CD4-positive, alpha-beta T cell treated with Interleukin-6 at 100 ng/mL for 8 hours (primary cell): Measurements from ENCODE around the gene SDK1.
"Not testable (repeated sequence)": the region's sequence is repeated elsewhere in the genome, so short reads cannot be mapped to it uniquely, and the experiment has no call there.

Experiments used
- DNase-seq: peaks from one replicate; pipeline ENCODE4 v3.0.0-alpha.2; 2020; ENCODE audit warnings: mixed read lengths, low spot score

The SDK1 gene

DNA sequence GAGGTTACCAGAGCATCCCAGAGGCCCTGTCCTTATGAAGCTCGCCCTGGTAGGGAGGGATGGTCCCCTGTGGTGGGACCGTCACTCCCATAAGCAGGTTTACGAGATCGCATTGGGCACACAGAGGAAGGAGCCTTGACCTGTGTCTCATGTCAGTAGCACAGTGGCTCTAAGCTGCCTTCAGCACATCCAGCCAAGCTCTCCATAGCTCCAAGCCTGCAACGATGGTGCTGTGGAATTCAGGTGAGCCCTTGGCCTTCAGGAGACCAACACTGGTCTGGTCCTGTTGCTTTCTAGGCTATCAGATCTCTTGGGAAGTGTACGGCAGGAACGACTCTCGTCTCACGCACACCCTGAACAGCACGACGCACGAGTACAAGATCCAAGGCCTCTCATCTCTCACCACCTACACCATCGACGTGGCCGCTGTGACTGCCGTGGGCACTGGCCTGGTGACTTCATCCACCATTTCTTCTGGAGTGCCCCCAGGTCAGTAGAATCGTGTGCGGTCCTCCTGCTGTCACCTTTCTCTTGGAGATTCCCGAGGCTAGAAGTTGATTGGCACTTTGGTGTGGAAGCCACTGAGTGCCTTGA lies 775.7 kb downstream of the SDK1 start:
- no peak for DNase-seq

DNA sequence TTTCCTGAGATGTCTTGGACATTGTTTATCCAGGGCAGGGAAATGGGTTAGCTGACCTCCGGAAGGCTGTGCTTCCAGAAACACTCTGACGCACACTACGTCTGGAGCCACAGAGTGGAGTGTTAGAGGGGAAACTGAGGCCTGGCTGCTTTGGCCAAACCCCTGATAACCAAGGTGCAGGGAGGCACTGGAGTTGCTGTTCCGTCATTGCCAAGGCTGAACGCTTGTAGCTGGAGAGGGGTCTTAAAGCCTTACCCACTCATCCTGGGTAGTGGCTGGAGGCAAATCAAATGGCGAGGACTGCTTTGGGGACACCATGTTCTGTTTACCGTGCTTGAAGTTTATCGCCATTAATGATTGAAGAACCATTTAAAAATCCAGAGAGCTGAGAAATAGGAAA lies 776.9 kb downstream of the SDK1 start:
- no peak for DNase-seq

GRCh38 chr7:4078580-4078979 lies 777.5 kb downstream of the SDK1 start:
- DNase-seq, result no peak

DNA sequence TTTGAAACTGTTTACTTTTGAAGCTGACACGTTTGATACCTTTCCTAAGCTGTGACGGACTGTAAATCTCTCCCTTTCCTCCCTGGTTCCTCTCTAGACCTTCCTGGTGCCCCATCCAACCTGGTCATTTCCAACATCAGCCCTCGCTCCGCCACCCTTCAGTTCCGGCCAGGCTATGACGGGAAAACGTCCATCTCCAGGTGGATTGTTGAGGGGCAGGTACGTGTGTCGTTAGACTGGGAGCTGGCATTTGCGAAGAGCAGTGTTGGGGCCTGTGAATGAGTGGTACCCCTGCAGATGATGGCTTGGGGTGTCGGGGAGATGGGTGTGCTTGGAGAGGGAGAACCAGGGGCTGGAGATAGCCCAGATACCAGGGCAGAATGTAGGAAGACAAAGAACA lies 778.3 kb downstream of the SDK1 start:
- DNase-seq, result no peak

DNA sequence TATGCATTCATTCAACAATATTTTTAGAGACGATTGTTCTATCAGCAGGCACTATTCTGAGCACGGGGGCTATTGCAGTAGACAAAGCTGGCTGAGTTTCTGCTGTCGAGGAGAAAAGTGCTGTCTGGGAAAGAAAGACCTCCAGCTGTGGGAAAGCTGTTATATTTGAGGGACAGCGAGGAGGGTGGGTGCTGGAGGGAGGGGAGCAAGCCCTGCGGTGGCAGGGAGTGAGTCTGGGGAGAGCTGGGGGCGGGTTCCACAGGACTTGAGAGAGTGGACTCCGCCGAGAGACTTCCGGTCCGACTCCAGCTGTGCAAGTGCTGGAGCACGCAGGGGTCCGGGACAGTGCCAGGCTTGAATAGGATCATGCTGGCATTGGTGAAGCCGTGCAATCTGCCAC lies 778.9 kb downstream of the SDK1 start:
- DNase-seq, result no peak

DNA sequence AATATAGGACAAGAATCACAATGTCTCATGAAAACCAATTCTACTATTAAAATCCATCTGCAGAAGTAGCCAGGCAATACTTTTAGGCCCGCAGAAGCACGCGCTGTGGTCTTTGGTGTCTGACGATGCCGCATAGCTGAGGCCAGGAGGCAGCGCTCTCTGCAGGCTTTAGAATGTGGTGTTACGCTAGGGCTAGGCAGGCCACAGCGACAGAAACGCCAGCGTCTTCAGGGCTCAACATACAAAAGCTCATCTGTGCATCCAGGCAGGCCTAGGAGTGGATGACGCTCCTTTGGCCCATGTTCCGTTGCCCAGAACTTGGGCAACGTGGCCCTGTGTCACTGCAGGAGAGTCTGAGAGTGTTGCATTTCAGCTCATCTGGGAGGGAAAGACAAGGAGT lies 779.9 kb downstream of the SDK1 start:
- no peak for DNase-seq

DNA sequence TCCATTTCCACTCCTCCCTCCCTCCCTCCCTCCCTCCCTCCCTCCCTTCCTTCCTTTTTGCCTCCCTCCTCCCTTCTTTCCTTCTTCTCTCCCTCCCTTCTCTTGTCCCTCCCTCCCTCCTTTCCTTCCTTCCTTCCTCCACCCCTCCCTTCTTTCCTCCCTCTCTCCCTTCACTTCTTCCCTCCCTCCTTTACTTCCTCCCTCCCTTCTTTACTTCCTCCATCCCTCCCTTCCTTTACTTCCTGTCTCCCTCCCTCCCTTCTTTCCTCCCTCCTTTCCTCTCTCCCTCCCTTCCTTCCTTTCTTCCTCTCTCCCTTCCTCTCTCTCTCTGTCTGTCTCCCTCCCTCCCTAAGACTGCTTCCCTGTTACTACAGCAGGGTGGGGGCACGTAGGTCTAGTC lies 782.5 kb downstream of the SDK1 start:
- DNase-seq, result no peak

DNA sequence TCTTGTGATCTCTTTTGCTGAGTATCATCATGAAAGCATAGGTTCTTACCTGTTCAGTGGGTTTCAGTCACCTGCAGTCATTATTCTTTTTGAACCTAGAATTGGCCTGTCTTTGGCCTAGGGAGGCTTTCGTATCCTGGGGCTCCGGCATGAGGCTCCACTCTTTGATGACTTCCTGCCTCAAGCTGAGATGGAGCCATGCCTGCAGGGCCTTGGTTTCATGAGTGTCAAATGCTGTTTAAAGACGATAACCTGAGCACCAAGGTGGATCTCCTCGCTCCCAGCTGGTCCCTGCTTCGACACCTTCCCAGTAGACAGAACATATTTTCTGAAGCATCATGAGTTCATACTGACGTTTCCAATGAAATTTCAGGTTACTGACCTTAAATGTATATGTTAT lies 783.2 kb downstream of the SDK1 start:
- DNase-seq, result no peak

DNA sequence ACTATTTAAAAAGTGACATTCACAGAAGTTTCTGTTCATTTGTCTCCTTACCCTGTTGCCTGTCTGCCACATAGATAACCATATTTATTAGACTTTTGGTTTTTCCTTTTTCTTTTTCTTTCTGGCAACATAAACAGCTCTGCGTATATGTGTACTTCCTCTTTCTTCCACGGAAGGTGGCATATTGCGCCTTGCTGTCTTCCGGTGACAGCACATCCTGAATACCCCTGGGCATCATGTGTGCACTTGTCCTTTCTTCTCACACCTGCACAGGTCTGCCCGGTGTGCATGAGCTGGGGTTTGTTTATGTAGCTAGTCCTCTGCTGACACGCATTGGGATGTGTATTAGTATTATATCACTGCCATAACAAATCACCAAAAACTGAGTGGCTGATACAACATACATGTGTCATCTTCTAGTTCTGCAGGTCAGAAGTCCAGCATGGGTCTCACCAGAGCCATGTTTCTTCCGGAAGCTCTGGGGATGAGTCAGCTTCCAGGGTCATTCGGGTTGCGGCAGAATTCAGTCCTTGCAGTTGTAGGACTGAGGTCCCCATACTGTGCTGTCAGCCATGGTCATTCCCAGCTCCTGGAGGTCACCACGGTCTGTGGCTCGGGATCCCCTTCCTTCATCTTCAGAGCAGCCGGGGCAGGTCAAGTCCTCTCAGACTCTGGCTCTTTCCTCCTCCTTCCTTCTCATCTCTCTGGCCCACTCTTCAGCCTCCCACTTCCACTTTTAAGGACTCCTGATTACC lies 785.1 kb downstream of the SDK1 start:
- no peak for DNase-seq

- no peak for DNase-seq
Observed at GRCh38 chr7:4086723-4087122, 785.7 kb downstream of the SDK1 start.

- no peak for DNase-seq
Observed at GRCh38 chr7:4091767-4092166, 790.7 kb downstream of the SDK1 start.

DNA sequence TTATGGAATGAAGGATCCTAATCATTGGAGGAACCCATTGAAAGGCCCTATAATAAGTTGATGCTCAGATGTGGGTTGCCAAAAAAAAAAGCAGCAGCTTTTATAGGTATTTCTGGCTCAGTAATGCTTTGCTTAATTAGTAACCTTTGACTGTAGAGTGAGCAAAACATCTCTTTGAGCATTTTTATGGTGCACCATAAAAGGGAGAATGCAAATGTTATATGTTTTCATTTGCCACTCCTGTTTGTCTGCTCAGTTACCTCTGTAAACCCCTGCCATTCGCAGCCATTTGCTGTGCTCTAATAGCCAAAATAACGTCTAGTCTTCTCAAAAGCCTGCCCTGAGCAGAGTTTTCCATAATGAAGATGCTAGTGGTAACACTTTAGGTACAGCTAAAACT lies 792.0 kb downstream of the SDK1 start:
- DNase-seq, result no peak

GRCh38 chr7:4093483-4093882 lies 792.4 kb downstream of the SDK1 start:
- DNase-seq, result no peak

- DNase-seq, result not testable (repeated sequence)
Observed at GRCh38 chr7:4094158-4094557, 793.1 kb downstream of the SDK1 start.

DNA sequence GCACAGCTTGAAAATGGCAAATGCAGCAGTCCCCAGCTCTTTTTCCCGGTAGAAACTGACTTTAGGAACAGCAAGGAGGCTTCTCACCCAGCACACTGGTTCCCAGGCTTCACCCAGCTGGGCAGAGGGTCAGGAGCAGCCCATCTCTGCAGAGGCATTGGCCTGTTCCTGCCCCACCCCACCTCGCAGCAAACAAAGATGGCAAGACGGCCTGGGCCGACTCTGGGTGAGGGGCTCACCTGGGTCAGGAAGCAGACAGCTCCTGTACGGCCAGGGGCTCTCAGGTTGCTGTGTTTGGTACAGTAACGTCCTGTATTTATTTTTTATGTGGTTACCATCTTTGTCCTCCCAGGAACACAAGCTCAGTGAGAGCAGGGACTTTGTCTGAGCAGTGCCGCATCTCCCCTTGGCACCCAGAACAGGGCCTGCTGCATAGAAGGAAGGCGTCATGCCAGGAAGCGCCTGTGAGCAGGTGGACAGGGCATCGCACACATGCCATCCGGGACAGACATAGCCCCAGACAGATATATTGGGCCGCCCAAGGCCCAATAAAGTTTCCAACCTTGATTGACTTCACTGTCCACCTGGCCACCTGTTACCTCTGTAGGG lies 796.1 kb downstream of the SDK1 start:
- DNase-seq, result no peak

- no peak for DNase-seq
Observed at GRCh38 chr7:4098169-4098568, 797.1 kb downstream of the SDK1 start.

DNA sequence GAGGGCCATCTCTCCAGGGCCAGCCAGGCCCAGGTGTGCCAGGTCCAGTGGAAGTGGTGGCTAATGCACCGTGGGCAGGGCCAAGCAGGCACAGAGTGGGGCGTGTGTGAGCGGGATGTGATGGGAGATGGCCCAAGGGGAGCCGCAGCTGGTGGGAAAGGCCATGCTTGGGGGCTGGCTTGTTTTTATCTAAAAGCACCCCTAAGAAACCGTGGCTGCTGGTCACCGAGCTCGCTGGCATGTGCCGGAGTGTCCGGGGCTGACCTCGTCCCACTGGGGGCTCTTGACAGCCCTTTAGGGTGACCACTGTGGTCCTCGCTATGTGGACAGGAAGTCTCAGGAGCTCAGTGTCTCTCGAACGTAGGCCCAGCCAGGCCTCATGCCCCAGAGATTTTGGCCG lies 798.6 kb downstream of the SDK1 start:
- no peak for DNase-seq

DNA sequence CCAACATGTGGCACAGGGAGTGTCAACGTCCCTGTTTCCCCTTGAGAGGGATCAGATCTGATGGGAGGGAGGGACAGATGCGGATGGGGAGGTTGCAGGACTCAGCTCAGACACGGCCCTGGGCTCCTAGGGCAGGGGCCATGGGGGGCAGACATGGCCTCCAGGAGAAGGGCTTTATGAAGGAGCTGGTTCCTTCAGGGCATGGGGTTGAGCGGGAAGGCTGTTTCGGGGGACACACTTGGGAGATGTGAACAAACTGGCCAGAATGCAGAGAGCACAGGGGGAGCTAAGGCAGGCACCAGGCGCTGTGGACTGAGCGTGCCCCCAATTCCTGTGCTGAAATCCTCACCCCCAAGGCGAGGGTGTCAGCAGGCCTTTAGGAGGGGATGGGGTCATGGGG lies 799.1 kb downstream of the SDK1 start:
- DNase-seq, result no peak

DNA sequence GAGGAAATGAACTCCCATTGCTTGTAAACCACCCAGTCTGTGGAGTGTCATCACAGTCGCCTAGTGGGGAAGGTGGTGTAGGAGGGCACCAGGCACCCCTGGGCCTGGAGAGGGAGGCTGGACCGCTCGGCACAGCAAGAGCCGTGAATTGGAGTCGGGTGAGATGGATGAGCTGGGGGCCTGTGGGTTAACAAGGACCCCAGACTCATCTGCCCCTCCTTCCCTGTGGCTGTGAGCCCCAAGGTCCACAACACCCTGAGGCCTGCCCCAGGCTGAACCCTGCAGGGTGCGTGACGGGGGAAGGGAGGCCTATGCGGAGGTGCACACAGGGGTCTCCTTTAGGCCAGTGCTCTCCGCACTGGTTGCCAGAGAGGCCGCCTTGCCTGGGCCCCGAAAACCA lies 799.6 kb downstream of the SDK1 start:
- DNase-seq, result no peak

DNA sequence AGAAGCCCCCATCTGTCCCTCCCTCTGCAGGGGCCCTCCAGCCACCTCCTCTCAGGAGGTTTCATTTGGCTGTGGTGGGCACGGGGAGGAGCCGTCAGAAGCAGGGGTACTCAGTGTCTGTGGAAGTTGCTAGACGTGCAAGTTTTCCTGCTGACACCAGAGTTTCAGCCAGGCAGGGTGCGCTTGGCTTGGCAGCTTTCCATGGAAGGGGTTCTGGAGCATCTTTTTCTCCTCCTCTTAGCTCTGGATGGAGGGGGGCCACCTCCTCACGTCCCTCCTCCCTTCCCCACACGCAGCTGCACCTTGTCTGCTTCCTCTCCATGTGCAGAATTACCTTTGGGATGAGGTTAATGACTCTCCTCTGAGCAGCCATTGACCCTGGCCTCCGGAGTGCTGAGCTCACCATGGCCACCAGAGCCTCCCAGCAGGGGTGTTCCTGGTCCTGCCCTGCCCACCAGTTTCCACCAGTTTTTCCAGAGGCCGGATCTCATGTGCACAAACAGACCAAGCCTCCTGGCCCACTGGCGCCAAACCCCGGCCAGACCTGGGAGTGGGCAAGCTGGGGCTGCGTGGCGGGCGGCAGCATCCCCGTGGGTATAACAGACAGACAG lies 801.3 kb downstream of the SDK1 start:
- DNase-seq, result no peak

GRCh38 chr7:4103352-4104091 lies 802.5 kb downstream of the SDK1 start:
- no peak for DNase-seq

DNA sequence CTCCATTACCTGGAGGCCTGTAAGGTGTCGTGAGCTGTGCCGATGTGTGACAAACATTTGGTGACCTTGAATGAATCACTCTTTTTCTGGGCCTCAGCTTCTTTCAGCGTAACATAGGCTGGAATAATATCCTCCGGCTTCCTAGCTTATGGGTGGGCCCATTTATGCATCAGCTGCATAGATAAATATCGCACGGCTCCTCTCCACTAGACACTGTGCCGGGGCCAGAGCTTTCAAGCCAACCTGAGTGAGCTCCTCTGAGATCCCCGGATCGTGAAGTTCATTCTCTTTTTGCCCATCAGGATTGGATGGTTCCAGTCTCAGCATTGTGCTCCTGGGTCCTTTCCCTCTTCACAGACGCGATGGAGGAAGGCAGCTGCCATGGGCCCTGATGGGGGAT lies 806.8 kb downstream of the SDK1 start:
- DNase-seq, result no peak

GRCh38 chr7:4108951-4109350 lies 807.9 kb downstream of the SDK1 start:
- DNase-seq, result no peak
